SK-N-SH treated with all-trans-retinoic acid at 6 μM for 48 hours (cell line): ENCODE results near the gene LANCL2.

Experiments
- ATAC-seq: fragments of 200-7000 bp; cut with Tn5 transposase; 3 replicates; pipeline ENCODE4 v1.9.1; 2020; ENCODE audit warnings: mild to moderate bottlenecking, moderate library complexity
- ARNTL ChIP-seq: fragments of 450-650 bp; formaldehyde crosslinking; IDR thresholded peaks from 2 replicates; pipeline ENCODE4 v1.5.0; 2020; ENCODE audit warnings: low read depth, mild to moderate bottlenecking, moderate library complexity, borderline replicate concordance
- BACH2 ChIP-seq: fragments of 250-450 bp; sonication (Bioruptor Pico); IDR thresholded peaks from 2 replicates; pipeline ENCODE4 v1.9.0; 2021; ENCODE audit warnings: mild to moderate bottlenecking, borderline replicate concordance
- CSDC2 ChIP-seq: fragments of 250-450 bp; sonication (Bioruptor Pico); IDR thresholded peaks from 2 replicates; pipeline ENCODE4 v1.5.0; 2020; ENCODE audit warnings: mild to moderate bottlenecking, moderate library complexity
- CSRNP3 ChIP-seq: fragments of 250-450 bp; sonication (Bioruptor Pico); IDR thresholded peaks from 2 replicates; pipeline ENCODE4 v1.5.1; 2021; ENCODE audit warnings: mild to moderate bottlenecking, moderate library complexity
- ESRRG ChIP-seq: fragments of 250-450 bp; sonication (Bioruptor Pico); IDR thresholded peaks from 2 replicates; pipeline ENCODE4 v1.6.1; 2021; ENCODE audit warnings: mild to moderate bottlenecking
- GLIS3 ChIP-seq: fragments of 250-450 bp; sonication (Bioruptor Pico); IDR thresholded peaks from 2 replicates; pipeline ENCODE4 v1.5.0; 2020; ENCODE audit warnings: mild to moderate bottlenecking, moderate library complexity
- ISL1 ChIP-seq: fragments of 250-450 bp; sonication (Bioruptor Pico); IDR thresholded peaks from 2 replicates; pipeline ENCODE4 v2.1.2; 2022; ENCODE audit warnings: mild to moderate bottlenecking, moderate library complexity
- OSR1 ChIP-seq: fragments of 250-450 bp; sonication (Bioruptor Pico); IDR thresholded peaks from 2 replicates; pipeline ENCODE4 v1.8.0; 2022; ENCODE audit warnings: moderate library complexity, mild to moderate bottlenecking, inconsistent platforms
- PATZ1 ChIP-seq: fragments of 250-450 bp; sonication (Bioruptor Pico); IDR thresholded peaks from 2 replicates; pipeline ENCODE4 v1.8.0; 2020; ENCODE audit warnings: mild to moderate bottlenecking, moderate library complexity, borderline replicate concordance
- POU6F1 ChIP-seq: fragments of 250-450 bp; sonication (Bioruptor Pico); IDR thresholded peaks from 2 replicates; pipeline ENCODE4 v1.8.0; 2021; ENCODE audit warnings: low read depth, mild to moderate bottlenecking, moderate library complexity, borderline replicate concordance
- PPARA ChIP-seq: fragments of 250-450 bp; sonication (Bioruptor Pico); IDR thresholded peaks from 2 replicates; pipeline ENCODE4 v1.5.0; 2020; ENCODE audit warnings: mild to moderate bottlenecking, borderline replicate concordance
- RARB ChIP-seq: fragments of 250-450 bp; sonication (Bioruptor Pico); IDR thresholded peaks from 2 replicates; pipeline ENCODE4 v1.8.0; 2021; ENCODE audit warnings: mild to moderate bottlenecking, moderate library complexity
- SNAI2 ChIP-seq: fragments of 250-450 bp; sonication (Bioruptor Pico); IDR thresholded peaks from 2 replicates; pipeline ENCODE4 v1.5.0; 2020; ENCODE audit warnings: mild to moderate bottlenecking, moderate library complexity
- TCF4 ChIP-seq: fragments of 250-450 bp; sonication (Bioruptor Pico); IDR thresholded peaks from 2 replicates; pipeline ENCODE4 v1.8.0; 2021; ENCODE audit warnings: mild to moderate bottlenecking, moderate library complexity, borderline replicate concordance
- TOX ChIP-seq: fragments of 250-450 bp; sonication (Bioruptor Pico); IDR thresholded peaks from 2 replicates; pipeline ENCODE4 v1.8.0; 2021; ENCODE audit warnings: mild to moderate bottlenecking, moderate library complexity, borderline replicate concordance
- TSHZ2 ChIP-seq: fragments of 250-450 bp; sonication (Bioruptor Pico); IDR thresholded peaks from 2 replicates; pipeline ENCODE4 v1.5.0; 2020; ENCODE audit warnings: mild to moderate bottlenecking, moderate library complexity
- ZC3H10 ChIP-seq: fragments of 250-450 bp; sonication (Bioruptor Pico); IDR thresholded peaks from 2 replicates; pipeline ENCODE4 v1.5.1; 2021; ENCODE audit warnings: mild to moderate bottlenecking, moderate library complexity
- ZFP3 ChIP-seq: fragments of 250-450 bp; sonication (Bioruptor Pico); IDR thresholded peaks from 2 replicates; pipeline ENCODE4 v1.5.0; 2020; ENCODE audit warnings: mild to moderate bottlenecking, moderate library complexity
- ZFP30 ChIP-seq: fragments of 450-650 bp; formaldehyde crosslinking; IDR thresholded peaks from 2 replicates; pipeline ENCODE4 v1.5.0; 2022; ENCODE audit warnings: mild to moderate bottlenecking, moderate library complexity
- ZNF565 ChIP-seq: fragments of 450-650 bp; formaldehyde crosslinking; conservative IDR thresholded peaks from 2 replicates; pipeline ENCODE4 v1.5.0; 2020; ENCODE audit warnings: low read depth, mild to moderate bottlenecking, moderate library complexity
- ZNF70 ChIP-seq: fragments of 450-650 bp; formaldehyde crosslinking; IDR thresholded peaks from 2 replicates; pipeline ENCODE4 v1.5.0; 2020; ENCODE audit warnings: mild to moderate bottlenecking, moderate library complexity
- ZNF8 ChIP-seq: fragments of 450-650 bp; formaldehyde crosslinking; IDR thresholded peaks from 2 replicates; pipeline ENCODE4 v1.5.0; 2020; ENCODE audit warnings: mild to moderate bottlenecking, moderate library complexity

The LANCL2 gene

GRCh38 chr7:55365205-55365674 lies at the start of gene LANCL2:
Gene LANCL2 (plus strand): TSS chr7:55365337. CDS start chr7:55366026, 689 bp downstream.
- ATAC-seq = peak; percentile 31
- no peak for TF ChIP-seq ZC3H10
- no peak for TF ChIP-seq ARNTL (CRISPR knock-in tag)
- no peak for TF ChIP-seq PATZ1
- no peak for TF ChIP-seq BACH2 (CRISPR knock-in tag)
- no peak for TF ChIP-seq ESRRG
- no peak for TF ChIP-seq ZNF565 (CRISPR knock-in tag)
- no peak for TF ChIP-seq ZFP3
- no peak for TF ChIP-seq TOX
- TF ChIP-seq SNAI2 = no peak; the same call in 1 of the 2 replicates
- no peak for TF ChIP-seq TCF4 (CRISPR knock-in tag)
- TF ChIP-seq CSRNP3 = no peak
- no peak for TF ChIP-seq CSDC2
- TF ChIP-seq GLIS3 (CRISPR knock-in tag) = no peak
- TF ChIP-seq ZNF8 = no peak
- TF ChIP-seq POU6F1 = no peak
- no peak for TF ChIP-seq RARB (CRISPR knock-in tag)
- TF ChIP-seq TSHZ2 (CRISPR knock-in tag) = no peak

- ATAC-seq = peak; percentile 100
- no peak for TF ChIP-seq TCF4 (CRISPR knock-in tag)
- peak; percentile 24; the same call in 1 of the 2 replicates for TF ChIP-seq ISL1
These were observed 39.8 kb upstream of the LANCL2 start for GRCh38 chr7:55325371-55325792.

GRCh38 chr7:55326081-55326835 lies 38.9 kb upstream of the LANCL2 start:
- no peak for TF ChIP-seq ZNF70 (CRISPR knock-in tag)
- no peak for TF ChIP-seq ARNTL (CRISPR knock-in tag)
- TF ChIP-seq CSRNP3 = no peak
- TF ChIP-seq PATZ1 = no peak
- TF ChIP-seq PPARA = no peak
- no peak for TF ChIP-seq CSDC2
- TF ChIP-seq POU6F1 = no peak
- no peak for TF ChIP-seq TCF4 (CRISPR knock-in tag)
- TF ChIP-seq ZNF565 (CRISPR knock-in tag) = no peak
- no peak for TF ChIP-seq RARB (CRISPR knock-in tag)
- TF ChIP-seq OSR1 = no peak
- TF ChIP-seq ZFP3 = no peak
- TF ChIP-seq GLIS3 (CRISPR knock-in tag) = no peak
- TF ChIP-seq ZC3H10 = no peak
- TF ChIP-seq ZFP30 (CRISPR knock-in tag) = no peak
- TF ChIP-seq ISL1 = no peak
- TF ChIP-seq, all 23 proteins: peak for 0
- peak; percentile 26 for ATAC-seq
